ENCODE measurements around the gene TBC1D22A. TPM values are rescaled to one million over a fixed set of nuclear protein-coding genes. Genes with fewer than 3 reads are reported as not detected.

The TBC1D22A gene
- total and polyA plus RNA-seq, 9 of the 15 experiments (the other 6 are each of a cell fraction or from before 2014, with no cell fraction given), result 0.20 to 11.5 (median 5.2) TPM

- Histone ChIP-seq H3K9me3 (replicated peaks; ENCODE audit: control insufficient read depth, insufficient read depth, low read depth, low read length) (no peaks in the 10 kb centered on the region), H4K20me1 (replicated peaks; ENCODE audit: control insufficient read depth, insufficient read depth, low read length) (0 out of 2 replicates have a peak, but pooled peaks cover 5% of the 10 kb centered on the region), H3K36me3 (ENCODE audit: control insufficient read depth, insufficient read depth, low read length) (no peaks in the 10 kb centered on the region), H3K4me3 (no peak overlapping the region), H3K4me2 (ENCODE audit: insufficient read depth, low read length) (no peak overlapping the region), H2AFZ (ENCODE audit: low read depth, low read length) (no peak overlapping the region), H3K9me1 (ENCODE audit: control insufficient read depth, insufficient read depth, low read length) (no peaks in the 10 kb centered on the region), H3K9ac (ENCODE audit: insufficient read depth in 1 of 2, low read depth in 2 of 2, low read length in 2 of 2) (no peak overlapping the region; a peak in 1 of 4 replicates), H3K79me2 (ENCODE audit: control insufficient read depth, insufficient read depth, low read length) (no peaks in the 10 kb centered on the region), H3K27ac (ENCODE audit: extremely low read depth, low read depth, low read length) (no peak overlapping the region), H3K4me1 (replicated peaks in 1 of 2; ENCODE audit: control insufficient read depth in 2 of 2, insufficient read depth in 2 of 2, low read length in 2 of 2) (peaks cover 0 to 14% of the 10 kb centered on the region in 2 experiments; a peak in 2 of 5 replicates), H3K27me3 (ENCODE audit: control insufficient read depth in 2 of 2, insufficient read depth in 2 of 2, low read length in 2 of 2) (no peaks in the 10 kb centered on the region)
- intact Hi-C loops (cut with micrococcal nuclease), result no loop called here
- FAIRE-seq (no peak), DNase-seq (ENCODE audit: extremely low read depth in 1 of 4, low spot score in 3 of 4) (no peak), ATAC-seq (no peak)
- ChIA-PET POLR2A (interaction anchor here (0.8 kb wide), 1 partner anchor 528 kb away, joined by 3 read pairs; no protein-coding TSS in a partner anchor), CTCF (ENCODE audit: low intra/inter-chr PET ratio) (no interaction called here)
- no TSS peak for BruUV-seq (replicated peaks)
- in situ Hi-C loops (cut with MboI), result no loop called here
- 71% methylated on average over 16 of the region's 25 CpGs for WGBS (ENCODE audit: insufficient coverage, low coverage, missing lambda C conversion rate)
- TF ChIP-seq NR4A1 (CRISPR knock-in tag; IDR thresholded peaks at IDR 0.05), result no peak
- TF ChIP-seq NR4A1 (tag; IDR thresholded peaks at IDR 0.05), result no peak
- TF ChIP-seq SMARCA5 (IDR thresholded peaks at IDR 0.05), result no peak
- no peak for TF ChIP-seq ZNF507 (tag; conservative IDR thresholded peaks at IDR 0.05)
- no peak for TF ChIP-seq ZNF347 (CRISPR knock-in tag; IDR thresholded peaks at IDR 0.05; ENCODE audit: low read depth)
Observed at GRCh38 chr22:47040486-47041270, 278.2 kb downstream of the TBC1D22A start.

Data from K562 (cell line).